ENCODE results near the gene PSEN1.

The PSEN1 gene
- 78.6 to 114 reads per million in 2 experiments for total RNA-seq

GRCh38 chr14:73136387-73137225, at the start of gene PSEN1:
Gene PSEN1, plus strand, starts transcription at chr14:73136507. Its CDS starts 11,513 bp downstream, at chr14:73148020.
- DNase-seq (ENCODE audit: low read depth), result peak; percentile 99

GRCh38 chr14:73091044-73091443, 45.3 kb upstream of the PSEN1 start:
- no peak for DNase-seq (ENCODE audit: low read depth)

GRCh38 chr14:73097421-73097820, 38.9 kb upstream of the PSEN1 start:
- no peak for DNase-seq (ENCODE audit: low read depth)

- DNase-seq (ENCODE audit: low read depth), result no peak
Observed at GRCh38 chr14:73100334-73100733, 36.0 kb upstream of the PSEN1 start.

- no peak for DNase-seq (ENCODE audit: low read depth)
Observed at GRCh38 chr14:73102806-73103497, 33.4 kb upstream of the PSEN1 start.

GRCh38 chr14:73105050-73105449, 31.3 kb upstream of the PSEN1 start:
- DNase-seq (ENCODE audit: low read depth), result no peak

- no peak for DNase-seq (ENCODE audit: low read depth)
Observed at GRCh38 chr14:73105727-73106126, 30.6 kb upstream of the PSEN1 start.

- no peak for DNase-seq (ENCODE audit: low read depth)
Observed at GRCh38 chr14:73116079-73116665, 20.1 kb upstream of the PSEN1 start.

- no peak for DNase-seq (ENCODE audit: low read depth)
Observed at GRCh38 chr14:73124180-73124894, 12.0 kb upstream of the PSEN1 start.

GRCh38 chr14:73125169-73125588, 11.1 kb upstream of the PSEN1 start:
- DNase-seq (ENCODE audit: low read depth), result no peak

GRCh38 chr14:73125746-73126145, 10.6 kb upstream of the PSEN1 start:
- no peak for DNase-seq (ENCODE audit: low read depth)

- DNase-seq (ENCODE audit: low read depth), result no peak
Observed at GRCh38 chr14:73133795-73134194, 2.5 kb upstream of the PSEN1 start.

- DNase-seq (ENCODE audit: low read depth), result no peak
Observed at GRCh38 chr14:73136085-73136386, 271 bp upstream of the PSEN1 start.

- no peak for DNase-seq (ENCODE audit: low read depth)
Observed at GRCh38 chr14:73140811-73141323, 4.6 kb downstream of the PSEN1 start.

GRCh38 chr14:73142216-73142615, 5.9 kb downstream of the PSEN1 start:
- DNase-seq (ENCODE audit: low read depth), result no peak

GRCh38 chr14:73143003-73143402, 6.7 kb downstream of the PSEN1 start:
- DNase-seq (ENCODE audit: low read depth), result no peak

GRCh38 chr14:73143617-73144016, 7.3 kb downstream of the PSEN1 start:
- no peak for DNase-seq (ENCODE audit: low read depth)

- no peak for DNase-seq (ENCODE audit: low read depth)
Observed at GRCh38 chr14:73145371-73145770, 9.1 kb downstream of the PSEN1 start.

- DNase-seq (ENCODE audit: low read depth), result no peak
Observed at GRCh38 chr14:73146111-73146510, 9.8 kb downstream of the PSEN1 start.

GRCh38 chr14:73149753-73150152, 13.4 kb downstream of the PSEN1 start:
- DNase-seq (ENCODE audit: low read depth), result no peak

GRCh38 chr14:73153272-73153671, 17.0 kb downstream of the PSEN1 start:
- no peak for DNase-seq (ENCODE audit: low read depth)

- no peak for DNase-seq (ENCODE audit: low read depth)
Observed at GRCh38 chr14:73162251-73162650, 25.9 kb downstream of the PSEN1 start.

Measured in T follicular helper cell (primary cell).